GM19099 (cell line): ENCODE results near the gene DEPP1.

Source experiments
- POLR2A ChIP-seq: IDR thresholded peaks from 3 replicates; pipeline ENCODE4 v1.6.1; 2011; ENCODE audit warnings: low read depth; ENCODE audit not compliant: insufficient read length; ENCODE audit errors: extremely low read depth

The DEPP1 gene

DNA sequence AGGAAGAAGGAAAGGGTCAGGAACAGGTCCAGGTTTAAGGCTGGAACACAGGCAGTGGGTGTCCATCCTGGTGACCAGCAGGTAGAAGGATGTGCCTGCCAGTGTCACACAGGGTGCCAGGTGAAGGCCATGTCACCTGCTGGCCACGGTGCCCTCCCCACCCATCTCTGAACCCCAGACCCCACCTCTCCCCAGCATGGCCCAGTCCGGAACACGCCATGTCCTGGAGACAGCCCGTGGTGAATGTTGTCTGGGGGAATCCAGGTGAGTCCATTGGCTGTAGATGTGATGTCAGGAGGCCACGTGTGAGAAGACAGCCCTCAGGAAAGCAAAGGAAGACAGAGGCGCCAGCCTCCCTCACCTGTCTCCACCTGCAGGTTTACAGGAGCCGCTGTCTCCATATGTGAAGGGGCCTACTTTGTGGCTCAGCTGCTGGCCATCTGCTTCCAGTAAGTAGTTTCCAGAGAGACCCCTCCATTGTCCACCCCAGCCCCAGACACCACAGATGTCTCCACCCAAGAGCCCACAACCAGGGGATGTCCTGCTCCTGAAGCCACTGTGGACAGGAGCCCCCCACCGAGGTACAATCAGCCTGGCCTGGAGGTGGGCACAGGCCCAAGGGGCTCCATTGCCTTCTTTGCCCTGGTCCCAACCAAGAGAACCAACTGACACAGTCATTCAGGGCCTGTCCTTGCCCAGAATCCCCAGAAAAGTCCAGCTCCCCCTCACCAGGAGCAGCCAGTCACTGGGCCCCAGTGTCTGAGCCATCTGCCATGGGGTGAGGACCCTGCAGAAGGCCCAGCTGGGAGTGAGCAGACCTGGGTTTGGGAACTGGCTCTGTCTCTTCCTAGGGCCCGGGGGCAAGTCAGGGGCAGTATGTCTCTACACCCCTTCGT is 46.7 kb downstream of the DEPP1 start:
- no peak for TF ChIP-seq POLR2A

DNA sequence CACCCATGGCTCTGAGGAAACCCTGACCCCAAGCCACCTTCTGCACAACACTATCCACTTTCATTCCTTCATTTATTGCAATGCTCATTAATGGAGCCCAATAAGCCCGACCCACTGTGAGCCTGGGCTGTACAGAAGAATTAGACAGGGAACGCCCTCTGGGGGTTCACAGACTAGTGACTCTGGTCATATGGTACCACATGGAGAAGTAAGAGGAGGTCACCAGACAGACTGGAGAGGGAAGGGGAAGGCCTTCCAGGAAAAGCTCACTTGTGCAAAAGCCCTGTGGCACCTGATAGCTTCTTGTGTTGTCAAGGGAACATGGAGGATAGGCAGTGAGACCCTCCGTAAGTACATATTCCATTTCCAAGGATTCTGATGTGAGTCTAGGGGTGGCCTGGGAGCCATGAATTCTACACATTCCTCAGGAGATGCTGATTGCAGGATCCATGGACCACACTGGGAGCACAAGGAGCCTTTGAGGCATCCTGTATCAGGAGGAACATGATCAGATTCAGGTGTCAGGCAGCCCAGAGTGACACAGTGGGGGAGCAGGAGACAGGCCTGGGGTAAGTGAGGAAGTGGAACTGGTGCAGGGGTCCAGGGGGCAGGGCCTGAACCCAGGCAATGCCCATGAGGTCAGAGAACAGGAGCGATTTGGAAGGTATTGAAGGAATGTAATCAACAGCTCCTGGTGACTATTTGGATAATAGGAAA is 47.5 kb downstream of the DEPP1 start:
- TF ChIP-seq POLR2A, result no peak

DNA sequence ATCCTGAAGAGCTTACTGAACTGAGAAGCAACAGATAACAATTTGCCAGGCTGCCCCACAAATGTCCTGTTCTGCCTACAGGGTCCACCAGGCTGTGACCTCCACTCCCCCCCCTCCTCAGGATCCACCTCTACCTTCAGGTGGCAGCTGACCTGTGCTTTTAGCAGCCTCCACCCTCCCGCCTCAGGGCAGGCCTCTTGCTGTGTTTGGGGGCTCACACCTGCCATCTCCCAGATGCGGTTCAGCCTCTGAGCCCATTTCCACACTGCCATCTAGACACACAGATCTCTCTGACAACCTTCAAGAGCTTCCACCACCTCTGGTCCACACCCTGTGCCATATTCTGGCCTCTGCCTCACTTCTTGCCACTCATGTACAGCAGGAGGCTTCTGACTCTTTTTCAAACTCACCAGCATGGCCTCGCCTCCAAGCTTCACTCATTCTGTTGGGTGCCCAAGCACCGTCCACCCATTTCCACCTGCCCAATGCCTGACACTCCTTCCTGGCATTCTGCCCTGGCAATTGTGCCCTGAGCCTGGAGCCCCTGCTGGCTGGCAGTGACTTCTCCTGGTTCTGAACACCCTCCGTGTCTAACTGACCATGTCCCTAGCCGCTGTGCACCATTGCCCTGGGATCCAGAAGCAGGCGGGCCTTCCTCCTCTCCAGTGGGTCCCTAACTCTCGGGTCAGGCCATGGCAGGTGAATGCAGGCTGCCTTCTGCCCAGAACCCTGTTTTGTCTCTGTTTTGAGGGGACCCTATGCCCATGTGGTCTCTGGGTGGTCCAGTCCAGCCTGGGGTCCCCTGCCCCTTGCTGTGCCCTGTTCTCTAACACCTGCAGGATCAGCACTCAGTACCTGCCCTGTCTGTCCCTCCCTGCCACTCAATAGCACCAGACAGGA is 49.0 kb downstream of the DEPP1 start:
- no peak for TF ChIP-seq POLR2A

DNA sequence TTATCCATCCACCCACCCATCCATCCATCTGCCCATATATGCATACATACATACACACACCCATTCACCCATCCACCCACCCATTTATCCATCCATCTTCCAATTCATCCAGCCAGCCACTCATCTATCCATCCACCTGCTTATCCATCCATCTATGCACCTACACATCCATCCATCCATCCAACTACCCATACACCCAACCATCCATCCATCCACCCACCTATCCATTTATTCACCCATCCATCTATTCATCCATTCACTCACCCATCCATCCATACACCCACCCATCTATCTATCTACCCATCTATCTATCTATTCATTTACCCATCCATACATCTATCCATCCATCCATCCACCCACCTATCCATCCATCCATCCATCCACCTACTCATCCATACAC is 50.1 kb downstream of the DEPP1 start:
- no peak for TF ChIP-seq POLR2A

DNA sequence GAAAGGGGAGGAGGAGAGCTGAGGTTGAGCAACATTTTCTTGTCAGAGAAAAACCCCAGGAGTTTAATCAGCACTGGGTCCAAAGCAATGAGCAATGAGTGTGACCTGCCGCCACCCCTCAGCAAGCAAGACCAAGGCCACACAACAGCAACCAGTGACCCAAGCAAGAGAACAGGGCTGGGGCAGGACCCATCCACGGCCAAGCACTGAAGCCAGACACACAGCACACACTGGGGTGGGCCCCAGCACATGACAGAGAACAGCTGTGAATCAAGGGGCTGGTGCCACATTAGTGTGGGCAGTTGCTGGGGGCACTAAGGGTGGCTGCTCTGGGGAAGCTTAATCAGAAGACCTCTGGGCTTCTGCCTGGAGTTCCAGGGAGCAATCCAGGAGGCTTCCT is 51.3 kb downstream of the DEPP1 start:
- TF ChIP-seq POLR2A, result no peak

DNA sequence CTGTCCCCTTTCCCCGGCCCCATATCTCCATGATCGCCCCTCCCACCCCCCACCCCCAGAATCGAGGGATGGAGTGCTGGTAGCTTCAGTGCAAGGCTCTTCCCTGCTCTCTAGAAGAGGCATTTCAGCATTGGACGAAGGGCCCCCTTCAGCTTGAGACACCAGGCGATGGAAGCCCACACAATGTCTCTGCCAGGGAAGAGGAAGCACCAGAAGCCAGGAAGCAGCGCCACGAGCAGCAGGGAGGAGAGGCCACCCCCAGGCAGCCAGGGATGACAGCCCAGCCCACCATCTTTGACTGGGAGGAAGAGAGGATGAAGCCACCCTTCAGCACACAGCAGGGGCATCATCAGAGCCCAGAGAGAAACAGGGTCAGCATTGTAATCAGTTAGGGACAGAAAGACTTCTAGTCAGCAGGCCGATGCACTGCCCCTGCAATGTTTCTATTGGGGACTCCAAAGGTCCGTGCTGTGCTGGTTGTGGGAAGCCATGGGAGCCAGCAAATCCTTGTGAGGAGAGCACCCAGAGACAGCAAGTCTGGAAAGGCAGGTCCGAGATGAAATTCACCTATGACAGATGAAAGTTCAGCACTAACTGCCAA is 51.8 kb downstream of the DEPP1 start:
- no peak for TF ChIP-seq POLR2A
